Activated CD8-positive, alpha-beta memory T cell treated with anti-CD3 and anti-CD28 coated beads, Interleukin-2, amount 50 U/mL, for 1 hour (primary cell): ENCODE data around the gene CRP.
"Not testable (repeated sequence)": the region's sequence is repeated elsewhere in the genome, so short reads cannot be mapped to it uniquely, and the experiment has no call there.

Source experiments
- DNase-seq: peaks from one replicate; pipeline ENCODE4 v3.0.0-alpha.2; 2020; ENCODE audit errors: extremely low read depth

The CRP gene

GRCh38 chr1:159699653-159700052 is 14.7 kb downstream of the CRP start:
- no peak for DNase-seq

DNA sequence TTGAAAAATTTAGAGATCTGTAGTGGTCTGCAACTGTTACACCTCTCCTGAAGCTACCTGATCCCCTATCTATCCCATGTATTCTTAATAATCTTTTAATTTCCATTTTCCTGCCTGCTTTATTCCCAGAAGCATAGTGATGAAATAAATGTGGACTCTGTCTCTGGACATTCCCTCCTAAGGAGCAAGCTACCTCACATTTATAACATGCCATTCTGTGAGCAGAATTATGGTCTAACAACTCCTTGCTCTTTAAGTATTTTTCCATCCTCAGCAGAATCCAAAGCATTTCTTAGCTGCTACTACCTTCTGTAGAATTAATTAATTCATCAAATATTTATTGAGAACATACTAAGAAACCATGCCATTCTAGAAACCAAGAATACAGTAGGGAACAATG is 15.1 kb downstream of the CRP start:
- DNase-seq = no peak

GRCh38 chr1:159687511-159687910 is 26.9 kb downstream of the CRP start:
- DNase-seq = no peak

DNA sequence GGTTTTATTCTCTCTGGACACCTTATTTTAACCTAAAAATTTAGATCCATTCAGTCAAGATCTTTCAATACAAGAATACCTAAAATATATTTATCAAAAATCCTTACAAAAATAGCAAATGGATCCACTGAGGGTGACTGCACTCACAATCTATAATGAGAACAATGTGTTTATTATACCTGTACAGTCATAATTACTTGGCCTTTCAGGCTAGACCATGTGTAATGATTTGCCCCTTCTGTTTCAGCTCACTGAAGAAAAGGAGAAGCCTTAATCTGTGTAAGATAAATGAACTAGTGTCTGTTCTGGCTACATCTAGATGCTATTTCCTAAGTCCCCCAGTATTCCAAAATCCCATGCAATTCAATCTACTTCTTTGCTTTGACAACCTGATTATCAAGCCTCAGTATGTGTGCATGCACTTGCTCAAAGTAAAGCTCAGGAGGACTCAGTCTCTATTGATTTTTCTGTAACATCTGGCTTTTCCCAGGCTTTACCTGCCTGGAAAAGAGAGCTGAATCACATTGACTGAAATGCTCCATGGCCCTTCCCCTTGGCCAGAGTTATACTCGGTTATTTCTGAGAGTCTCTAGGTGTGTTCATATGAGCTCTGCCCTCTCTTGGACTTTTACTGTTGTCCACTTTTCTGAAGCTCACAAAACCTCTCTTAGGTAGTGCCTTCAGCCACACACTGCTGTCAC is 27.6 kb downstream of the CRP start:
- DNase-seq = no peak

- DNase-seq = no peak
Measured at GRCh38 chr1:159678939-159679338, 35.5 kb downstream of the CRP start.

DNA sequence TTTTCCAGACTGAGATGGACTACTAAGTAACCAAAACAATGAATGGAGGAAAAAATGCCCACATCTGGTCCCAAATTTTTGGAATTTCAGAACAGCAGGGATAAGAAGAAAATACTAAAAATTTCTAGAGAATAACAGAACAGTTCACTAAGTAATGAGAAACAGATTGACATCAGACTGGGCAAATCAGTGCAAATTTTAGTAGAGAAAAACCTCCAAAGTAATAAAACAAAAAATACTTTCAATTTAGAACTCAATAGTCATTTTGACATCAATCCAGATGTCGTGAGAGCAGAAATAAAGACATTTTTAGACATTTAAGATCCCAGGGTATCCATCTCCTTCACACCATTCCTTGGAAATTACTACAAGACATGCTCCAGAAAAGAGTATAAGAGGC is 39.3 kb downstream of the CRP start:
- DNase-seq = no peak

- not testable (repeated sequence) for DNase-seq
Measured at GRCh38 chr1:159672390-159672789, 42.0 kb downstream of the CRP start.

DNA sequence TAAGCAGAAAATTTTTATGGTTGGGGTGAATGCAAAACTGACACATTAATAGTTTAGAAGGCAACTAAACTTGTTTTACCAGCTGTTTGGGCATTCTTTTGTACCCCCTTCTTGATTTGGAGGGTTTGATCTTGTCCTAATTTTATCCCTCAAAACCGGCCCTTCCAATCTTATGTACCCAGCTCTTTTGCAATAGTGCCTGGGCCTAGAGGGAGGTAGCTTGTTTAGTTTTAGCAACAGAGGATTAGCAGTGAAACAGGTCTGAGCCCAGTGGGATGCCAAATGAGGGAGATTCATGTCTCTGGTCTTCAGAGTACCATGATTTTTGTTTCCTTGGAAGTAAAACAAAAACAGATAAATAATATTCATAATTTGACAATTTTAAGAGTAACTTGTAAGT is 45.1 kb downstream of the CRP start:
- no peak for DNase-seq

DNA sequence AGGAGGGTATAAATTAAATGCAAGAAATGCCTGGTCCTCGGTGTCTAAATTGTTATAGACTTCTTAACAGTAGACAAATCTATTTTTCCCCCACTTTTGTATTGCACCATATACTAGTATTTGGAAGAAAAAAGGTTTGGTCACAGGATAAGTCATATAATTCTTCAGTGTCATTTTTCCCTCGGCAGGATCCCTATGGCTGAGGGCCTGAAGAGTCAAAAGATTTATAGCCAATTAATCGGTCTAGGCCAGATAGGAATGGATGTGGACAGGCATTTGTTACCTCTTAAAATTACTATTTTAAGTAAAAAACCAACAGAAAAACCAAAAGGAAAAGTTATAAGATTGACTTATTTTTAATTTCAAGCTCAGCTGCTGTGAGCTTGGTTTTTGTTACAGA is 45.6 kb downstream of the CRP start:
- DNase-seq = no peak

- DNase-seq = no peak
Measured at GRCh38 chr1:159664247-159664646, 50.1 kb downstream of the CRP start.

GRCh38 chr1:159663552-159663951 is 50.8 kb downstream of the CRP start:
- DNase-seq = no peak
